K562 (cell line): Measurements from ENCODE around the gene CAMK2G. TPM values are rescaled to one million over a fixed set of nuclear protein-coding genes. Genes with fewer than 3 reads are reported as not detected.

Source experiments
- ATF1 ChIP-seq, 2 experiments: fragments of 450-650 bp in 1 of 2; IDR thresholded peaks; 2 replicates each; pipeline ENCODE4 v1.6.1; 2016; ENCODE audit warnings: missing compliant biosample characterization in 1 of 2, missing genetic modification characterization in 1 of 2
- CBFA2T2 ChIP-seq: fragments of 450-650 bp; conservative IDR thresholded peaks from 2 replicates; pipeline ENCODE4 v1.6.1; 2017; ENCODE audit warnings: mild to moderate bottlenecking
- HDAC8 ChIP-seq: fragments of 450-650 bp; IDR thresholded peaks from 2 replicates; pipeline ENCODE4 v1.6.1; 2016; ENCODE audit warnings: mild to moderate bottlenecking, missing genetic modification characterization, moderate library complexity, missing compliant biosample characterization
- KLF6 ChIP-seq: fragments of 250-450 bp; sonication (Bioruptor Pico); IDR thresholded peaks from 2 replicates; pipeline ENCODE4 v1.4.0; 2020; ENCODE audit warnings: mild to moderate bottlenecking, moderate library complexity, borderline replicate concordance
- MNT ChIP-seq, 2 experiments: fragments of 450-650 bp; conservative IDR thresholded peaks; 2 replicates each; pipeline ENCODE4 v1.6.1; 2017; ENCODE audit warnings: mild to moderate bottlenecking in 2 of 2, moderate library complexity in 2 of 2
- MTA1 ChIP-seq: fragments of 450-650 bp; IDR thresholded peaks from 2 replicates; pipeline ENCODE4 v1.6.1; 2017; ENCODE audit warnings: borderline replicate concordance
- PCBP1 ChIP-seq: fragments of 200-400 bp; formaldehyde crosslinking; IDR thresholded peaks from 2 replicates; pipeline ENCODE4 v1.6.1; 2018; ENCODE audit warnings: mild to moderate bottlenecking, low read depth, low read length; ENCODE audit not compliant: poor library complexity, severe bottlenecking
- PHF20 ChIP-seq: fragments of 450-650 bp; IDR thresholded peaks from 2 replicates; pipeline ENCODE4 v1.6.1; 2018; ENCODE audit not compliant: partially characterized antibody
- ZNF644 ChIP-seq: fragments of 200-800 bp; sonication (Bioruptor generic); IDR thresholded peaks from 2 replicates; pipeline ENCODE4 v1.6.1; 2016; ENCODE audit warnings: low read depth, missing genetic modification characterization, missing compliant biosample characterization
- ZNF76 ChIP-seq: fragments of 250-450 bp; sonication (Bioruptor Pico); IDR thresholded peaks from 2 replicates; pipeline ENCODE4 v1.4.0; 2020; ENCODE audit warnings: mild to moderate bottlenecking, moderate library complexity, borderline replicate concordance
- polyA plus RNA-seq, 8 experiments: library from polyadenylated mRNA; depleted of rRNA in 4 of 8; stranded (reverse) in 5 of 8; unstranded in 3 of 8; fragments of >200 nt; fragmentation: Nextera tagmentation in 2 of 8; fragmentation: Illumina TruSeq in 1 of 8; extraction: Ambion mirVana in 2 of 8; extraction: Trizol in 1 of 8; gene quantifications; 2 replicates each; pipeline versions ENCODE4 v1.2.1 to v1.2.3, GENCODE V29; 2011 to 2014; ENCODE audit warnings: inconsistent platforms in 1 of 8, missing spikeins in 1 of 8
- total RNA-seq, 7 experiments: library from RNA; depleted of rRNA in 6 of 7; stranded (reverse); fragments of >200 nt in 6 of 7; fragmentation: Illumina TruSeq in 2 of 7; extraction: Trizol in 2 of 7; gene quantifications; 2 replicates each; pipeline versions ENCODE4 v1.2.1 to v1.2.3, GENCODE V29; 2011 to 2021; ENCODE audit warnings: low replicate concordance in 1 of 7
- TF ChIP-seq, protein P1 (sequence below): fragments of 450-650 bp; formaldehyde crosslinking; IDR thresholded peaks from 2 replicates; pipeline ENCODE4 v1.4.0; 2022; ENCODE audit warnings: missing genetic modification characterization
- TF ChIP-seq, protein P2 (sequence below): fragments of 450-650 bp; IDR thresholded peaks from 2 replicates; pipeline ENCODE4 v1.6.1; 2018; ENCODE audit not compliant: partially characterized antibody
- TF ChIP-seq, protein P3 (sequence below), 2 experiments: fragments of 450-650 bp; IDR thresholded peaks; 2 replicates each; pipeline ENCODE4 v1.6.1; 2018; ENCODE audit warnings: mild to moderate bottlenecking in 2 of 2, low read depth in 1 of 2; ENCODE audit not compliant: partially characterized antibody in 2 of 2
- TF ChIP-seq, protein P4 (sequence below): fragments of 200-800 bp; sonication (Bioruptor generic); IDR thresholded peaks from 2 replicates; pipeline ENCODE4 v1.6.1; 2017; ENCODE audit warnings: missing genetic modification characterization, missing compliant biosample characterization

Gene CAMK2G
- total and polyA plus RNA-seq, 9 of the 15 experiments (the other 6 are each of a cell fraction or from before 2014, with no cell fraction given): 9.0 to 37.9 (median 32.6) TPM

GRCh38 chr10:73785211-73785720 is 89.1 kb downstream of the CAMK2G start, which contains the start of gene ZSWIM8 (continued):
- TF ChIP-seq, protein P1, sequence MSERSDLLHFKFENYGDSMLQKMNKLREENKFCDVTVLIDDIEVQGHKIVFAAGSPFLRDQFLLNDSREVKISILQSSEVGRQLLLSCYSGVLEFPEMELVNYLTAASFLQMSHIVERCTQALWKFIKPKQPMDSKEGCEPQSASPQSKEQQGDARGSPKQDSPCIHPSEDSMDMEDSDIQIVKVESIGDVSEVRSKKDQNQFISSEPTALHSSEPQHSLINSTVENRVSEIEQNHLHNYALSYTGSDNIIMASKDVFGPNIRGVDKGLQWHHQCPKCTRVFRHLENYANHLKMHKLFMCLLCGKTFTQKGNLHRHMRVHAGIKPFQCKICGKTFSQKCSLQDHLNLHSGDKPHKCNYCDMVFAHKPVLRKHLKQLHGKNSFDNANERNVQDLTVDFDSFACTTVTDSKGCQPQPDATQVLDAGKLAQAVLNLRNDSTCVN (CRISPR knock-in tag): no peak; the same call in 1 of the 2 replicates
- TF ChIP-seq CBFA2T2: no peak
- peak; percentile 94 to 98 for TF ChIP-seq MNT (conservative IDR thresholded peaks at IDR 0.05)
- peak; percentile 74; the same call in 1 of the 2 replicates for TF ChIP-seq ZNF644 (tag)
- peak; percentile 70 for TF ChIP-seq PCBP1
- peak; percentile 54; the same call in 1 of the 2 replicates for TF ChIP-seq HDAC8 (tag)
- TF ChIP-seq ATF1 (CRISPR knock-in tag; IDR thresholded peaks at IDR 0.05): no peak
- peak; percentile 86 for TF ChIP-seq ATF1 (tag; IDR thresholded peaks at IDR 0.05)
- TF ChIP-seq, protein P2, sequence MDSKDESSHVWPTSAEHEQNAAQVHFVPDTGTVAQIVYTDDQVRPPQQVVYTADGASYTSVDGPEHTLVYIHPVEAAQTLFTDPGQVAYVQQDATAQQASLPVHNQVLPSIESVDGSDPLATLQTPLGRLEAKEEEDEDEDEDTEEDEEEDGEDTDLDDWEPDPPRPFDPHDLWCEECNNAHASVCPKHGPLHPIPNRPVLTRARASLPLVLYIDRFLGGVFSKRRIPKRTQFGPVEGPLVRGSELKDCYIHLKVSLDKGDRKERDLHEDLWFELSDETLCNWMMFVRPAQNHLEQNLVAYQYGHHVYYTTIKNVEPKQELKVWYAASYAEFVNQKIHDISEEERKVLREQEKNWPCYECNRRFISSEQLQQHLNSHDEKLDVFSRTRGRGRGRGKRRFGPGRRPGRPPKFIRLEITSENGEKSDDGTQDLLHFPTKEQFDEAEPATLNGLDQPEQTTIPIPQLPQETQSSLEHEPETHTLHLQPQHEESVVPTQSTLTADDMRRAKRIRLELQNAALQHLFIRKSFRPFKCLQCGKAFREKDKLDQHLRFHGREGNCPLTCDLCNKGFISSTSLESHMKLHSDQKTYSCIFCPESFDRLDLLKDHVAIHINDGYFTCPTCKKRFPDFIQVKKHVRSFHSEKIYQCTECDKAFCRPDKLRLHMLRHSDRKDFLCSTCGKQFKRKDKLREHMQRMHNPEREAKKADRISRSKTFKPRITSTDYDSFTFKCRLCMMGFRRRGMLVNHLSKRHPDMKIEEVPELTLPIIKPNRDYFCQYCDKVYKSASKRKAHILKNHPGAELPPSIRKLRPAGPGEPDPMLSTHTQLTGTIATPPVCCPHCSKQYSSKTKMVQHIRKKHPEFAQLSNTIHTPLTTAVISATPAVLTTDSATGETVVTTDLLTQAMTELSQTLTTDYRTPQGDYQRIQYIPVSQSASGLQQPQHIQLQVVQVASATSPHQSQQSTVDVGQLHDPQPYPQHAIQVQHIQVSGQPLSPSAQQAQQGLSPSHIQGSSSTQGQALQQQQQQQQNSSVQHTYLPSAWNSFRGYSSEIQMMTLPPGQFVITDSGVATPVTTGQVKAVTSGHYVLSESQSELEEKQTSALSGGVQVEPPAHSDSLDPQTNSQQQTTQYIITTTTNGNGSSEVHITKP: peak; percentile 68
- TF ChIP-seq KLF6 (CRISPR knock-in tag): peak; percentile 7; the same call in 1 of the 2 replicates
- TF ChIP-seq, protein P3, sequence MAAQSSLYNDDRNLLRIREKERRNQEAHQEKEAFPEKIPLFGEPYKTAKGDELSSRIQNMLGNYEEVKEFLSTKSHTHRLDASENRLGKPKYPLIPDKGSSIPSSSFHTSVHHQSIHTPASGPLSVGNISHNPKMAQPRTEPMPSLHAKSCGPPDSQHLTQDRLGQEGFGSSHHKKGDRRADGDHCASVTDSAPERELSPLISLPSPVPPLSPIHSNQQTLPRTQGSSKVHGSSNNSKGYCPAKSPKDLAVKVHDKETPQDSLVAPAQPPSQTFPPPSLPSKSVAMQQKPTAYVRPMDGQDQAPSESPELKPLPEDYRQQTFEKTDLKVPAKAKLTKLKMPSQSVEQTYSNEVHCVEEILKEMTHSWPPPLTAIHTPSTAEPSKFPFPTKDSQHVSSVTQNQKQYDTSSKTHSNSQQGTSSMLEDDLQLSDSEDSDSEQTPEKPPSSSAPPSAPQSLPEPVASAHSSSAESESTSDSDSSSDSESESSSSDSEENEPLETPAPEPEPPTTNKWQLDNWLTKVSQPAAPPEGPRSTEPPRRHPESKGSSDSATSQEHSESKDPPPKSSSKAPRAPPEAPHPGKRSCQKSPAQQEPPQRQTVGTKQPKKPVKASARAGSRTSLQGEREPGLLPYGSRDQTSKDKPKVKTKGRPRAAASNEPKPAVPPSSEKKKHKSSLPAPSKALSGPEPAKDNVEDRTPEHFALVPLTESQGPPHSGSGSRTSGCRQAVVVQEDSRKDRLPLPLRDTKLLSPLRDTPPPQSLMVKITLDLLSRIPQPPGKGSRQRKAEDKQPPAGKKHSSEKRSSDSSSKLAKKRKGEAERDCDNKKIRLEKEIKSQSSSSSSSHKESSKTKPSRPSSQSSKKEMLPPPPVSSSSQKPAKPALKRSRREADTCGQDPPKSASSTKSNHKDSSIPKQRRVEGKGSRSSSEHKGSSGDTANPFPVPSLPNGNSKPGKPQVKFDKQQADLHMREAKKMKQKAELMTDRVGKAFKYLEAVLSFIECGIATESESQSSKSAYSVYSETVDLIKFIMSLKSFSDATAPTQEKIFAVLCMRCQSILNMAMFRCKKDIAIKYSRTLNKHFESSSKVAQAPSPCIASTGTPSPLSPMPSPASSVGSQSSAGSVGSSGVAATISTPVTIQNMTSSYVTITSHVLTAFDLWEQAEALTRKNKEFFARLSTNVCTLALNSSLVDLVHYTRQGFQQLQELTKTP (IDR thresholded peaks at IDR 0.05; ENCODE audit: low read depth in 1 of 2, partially characterized antibody in 2 of 2): peak; percentile 83 to 97
- TF ChIP-seq, protein P4, sequence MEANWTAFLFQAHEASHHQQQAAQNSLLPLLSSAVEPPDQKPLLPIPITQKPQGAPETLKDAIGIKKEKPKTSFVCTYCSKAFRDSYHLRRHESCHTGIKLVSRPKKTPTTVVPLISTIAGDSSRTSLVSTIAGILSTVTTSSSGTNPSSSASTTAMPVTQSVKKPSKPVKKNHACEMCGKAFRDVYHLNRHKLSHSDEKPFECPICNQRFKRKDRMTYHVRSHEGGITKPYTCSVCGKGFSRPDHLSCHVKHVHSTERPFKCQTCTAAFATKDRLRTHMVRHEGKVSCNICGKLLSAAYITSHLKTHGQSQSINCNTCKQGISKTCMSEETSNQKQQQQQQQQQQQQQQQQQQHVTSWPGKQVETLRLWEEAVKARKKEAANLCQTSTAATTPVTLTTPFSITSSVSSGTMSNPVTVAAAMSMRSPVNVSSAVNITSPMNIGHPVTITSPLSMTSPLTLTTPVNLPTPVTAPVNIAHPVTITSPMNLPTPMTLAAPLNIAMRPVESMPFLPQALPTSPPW (CRISPR knock-in tag): no peak
- peak; percentile 26; the same call in 1 of the 2 replicates for TF ChIP-seq ZNF76 (CRISPR knock-in tag)
- peak; percentile 85 for TF ChIP-seq PHF20
- peak; percentile 62; the same call in 1 of the 2 replicates for TF ChIP-seq MTA1
